Loucy (cell line): Measurements from ENCODE around the gene RAD54L2.
A peak's percentile ranks its signal among the peaks of the same experiment; 100 is the strongest.
"Not testable (repeated sequence)": the region's sequence is repeated elsewhere in the genome, so short reads cannot be mapped to it uniquely, and the experiment has no call there.

Experiments used
- H2AFZ ChIP-seq: fragments of 200-600 bp; sonication (generic); 2 replicates; pipeline ENCODE4 v1.6.0; 2016; ENCODE audit warnings: antibody characterized with exemption, mild to moderate bottlenecking, low read length, moderate library complexity
- H3F3A ChIP-seq: fragments of 200-600 bp; 2 replicates; pipeline ENCODE4 v1.6.0; 2016; ENCODE audit warnings: antibody characterized with exemption, low read depth, mild to moderate bottlenecking
- H3K27me3 ChIP-seq: fragments of 200-600 bp; sonication (generic); 2 replicates; pipeline ENCODE4 v1.6.1; 2014; ENCODE audit warnings: low read length, mild to moderate bottlenecking; ENCODE audit not compliant: insufficient read depth, poor library complexity, severe bottlenecking
- H3K36me3 ChIP-seq: fragments of 200-600 bp; sonication (generic); 2 replicates; pipeline ENCODE4 v1.6.1; 2016; ENCODE audit warnings: low read length; ENCODE audit not compliant: insufficient read depth
- H3K4me1 ChIP-seq: fragments of 200-600 bp; sonication (generic); 2 replicates; pipeline ENCODE4 v1.5.1; 2014; ENCODE audit warnings: low read length, mild to moderate bottlenecking; ENCODE audit not compliant: insufficient read depth, poor library complexity, severe bottlenecking
- H3K4me2 ChIP-seq: fragments of 200-600 bp; sonication (generic); 2 replicates; pipeline ENCODE4 v1.6.0; 2014; ENCODE audit warnings: antibody characterized with exemption, low read length, low read depth, mild to moderate bottlenecking; ENCODE audit not compliant: poor library complexity, severe bottlenecking
- H3K4me3 ChIP-seq: fragments of 200-600 bp; sonication (generic); 2 replicates; pipeline ENCODE4 v1.5.1; 2014; ENCODE audit warnings: low read length, mild to moderate bottlenecking, mixed read lengths; ENCODE audit not compliant: poor library complexity, severe bottlenecking
- H3K79me2 ChIP-seq: fragments of 200-600 bp; sonication (generic); 2 replicates; pipeline ENCODE4 v1.6.1; 2014; ENCODE audit warnings: low read length; ENCODE audit not compliant: insufficient read depth
- H3K9ac ChIP-seq: fragments of 200-600 bp; sonication (generic); 2 replicates; pipeline ENCODE4 v1.6.0; 2014; ENCODE audit warnings: mild to moderate bottlenecking, low read depth, low read length, moderate library complexity; ENCODE audit not compliant: poor library complexity, severe bottlenecking
- H3K9me2 ChIP-seq: fragments of 200-600 bp; sonication (generic); replicated peaks from 2 replicates; pipeline ENCODE4 v1.6.1; 2016; ENCODE audit warnings: low read depth, low read length, mixed read lengths
- H3K9me3 ChIP-seq: fragments of 200-600 bp; sonication (generic); 2 replicates; pipeline ENCODE4 v1.6.1; 2014; ENCODE audit warnings: mild to moderate bottlenecking, antibody characterized with exemption, low read length, low read depth; ENCODE audit not compliant: insufficient read depth
- H4K20me1 ChIP-seq: fragments of 200-600 bp; sonication (generic); 2 replicates; pipeline ENCODE4 v1.6.0; 2014; ENCODE audit warnings: antibody characterized with exemption, low read length, mild to moderate bottlenecking; ENCODE audit not compliant: insufficient read depth, poor library complexity, severe bottlenecking
- CTCF ChIP-seq: fragments of 200-600 bp; sonication (generic); conservative IDR thresholded peaks from 2 replicates; pipeline ENCODE4 v1.5.1; 2014; ENCODE audit warnings: mild to moderate bottlenecking, antibody characterized with exemption, low read length
- EZH2phosphoT487 ChIP-seq: fragments of 200-600 bp; IDR thresholded peaks from 2 replicates; pipeline ENCODE4 v1.6.1; 2018; ENCODE audit warnings: antibody characterized with exemption, mild to moderate bottlenecking, moderate library complexity, borderline replicate concordance

Gene RAD54L2

GRCh38 chr3:51535146-51536019 lies 3.1 kb upstream of the RAD54L2 start:
- no peak for TF ChIP-seq EZH2phosphoT487
- no peak for TF ChIP-seq CTCF
- no peak overlapping the region for H3K4me3 ChIP-seq

GRCh38 chr3:51537631-51538030 lies 888 bp upstream of the RAD54L2 start:
- H3K4me3 ChIP-seq = peak overlapping the region; percentile 90
- H3K36me3 ChIP-seq, H3K9me3 ChIP-seq, H3K27me3 ChIP-seq, H3K9me2 ChIP-seq, H3F3A ChIP-seq: not testable (repeated sequence)
- H3K4me1 ChIP-seq = peaks cover 33% of the 10 kb centered on the region
- peaks cover 49% of the 10 kb centered on the region for H3K79me2 ChIP-seq
- H2AFZ ChIP-seq = peak overlapping the region; percentile 98
- H4K20me1 ChIP-seq = peaks cover 25% of the 10 kb centered on the region
- peak overlapping the region; percentile 96 for H3K4me2 ChIP-seq
- H3K9ac ChIP-seq = peak overlapping the region; percentile 94

More at GRCh38 chr3:51535146-51536019, 3.1 kb upstream of the RAD54L2 start:
- Histone ChIP-seq H3K27me3 (no peaks in the 10 kb centered on the region), H3K9ac (no peak overlapping the region), H3K9me3 (no peaks in the 10 kb centered on the region), H3K36me3 (no peaks in the 10 kb centered on the region), H3F3A (no peaks in the 10 kb centered on the region), H3K9me2 (no peaks in the 10 kb centered on the region), H2AFZ (no peak overlapping the region), H3K79me2 (peaks cover 28% of the 10 kb centered on the region), H4K20me1 (peaks cover 12% of the 10 kb centered on the region), H3K4me1 (peaks cover 18% of the 10 kb centered on the region), H3K4me2 (no peak overlapping the region)

- H3F3A ChIP-seq = no peaks in the 10 kb centered on the region
- peak overlapping the region; percentile 94 for H3K9ac ChIP-seq
- H3K4me1 ChIP-seq = peaks cover 33% of the 10 kb centered on the region
- H2AFZ ChIP-seq = peak overlapping the region; percentile 98
- peak overlapping the region; percentile 90 for H3K4me3 ChIP-seq
- H3K36me3 ChIP-seq = 0 out of 2 replicates have a peak, but pooled peaks cover 2% of the 10 kb centered on the region
- H3K9me2 ChIP-seq = no peaks in the 10 kb centered on the region
- no peak for TF ChIP-seq CTCF
- TF ChIP-seq EZH2phosphoT487 = no peak
- no peaks in the 10 kb centered on the region for H3K27me3 ChIP-seq
- peaks cover 25% of the 10 kb centered on the region for H4K20me1 ChIP-seq
- H3K4me2 ChIP-seq = peak overlapping the region; percentile 96
- no peaks in the 10 kb centered on the region for H3K9me3 ChIP-seq
- peaks cover 53% of the 10 kb centered on the region for H3K79me2 ChIP-seq
These were observed 432 bp upstream of the RAD54L2 start for GRCh38 chr3:51538115-51538458.
